HUES6 (cell line): ENCODE measurements around the gene PAX8.
"Not testable (repeated sequence)": the region's sequence is repeated elsewhere in the genome, so short reads cannot be mapped to it uniquely, and the experiment has no call there.

Experiments
- H3K27ac ChIP-seq: 2 replicates; pipeline ENCODE4 v1.7.0; 2013; ENCODE audit warnings: low read depth, mild to moderate bottlenecking, low read length, inconsistent platforms
- H3K27me3 ChIP-seq: 2 replicates; pipeline ENCODE4 v1.6.1; 2013; ENCODE audit warnings: low read length; ENCODE audit not compliant: control insufficient read depth, insufficient read depth
- H3K36me3 ChIP-seq: 2 replicates; pipeline ENCODE4 v1.6.1; 2013; ENCODE audit warnings: low read length; ENCODE audit not compliant: control insufficient read depth, insufficient read depth
- H3K4me1 ChIP-seq: 2 replicates; pipeline ENCODE4 v1.6.1; 2013; ENCODE audit warnings: low read length; ENCODE audit not compliant: control insufficient read depth, insufficient read depth
- H3K4me3 ChIP-seq: 2 replicates; pipeline ENCODE4 v1.5.1; 2013; ENCODE audit warnings: low read depth, low read length
- H3K9ac ChIP-seq: one replicate; pipeline ENCODE4 v1.6.1; 2013; ENCODE audit warnings: mild to moderate bottlenecking, low read length
- H3K9me3 ChIP-seq: 2 replicates; pipeline ENCODE4 v1.6.1; 2013; ENCODE audit warnings: low read depth, low read length; ENCODE audit not compliant: control insufficient read depth, insufficient read depth

Gene PAX8

DNA sequence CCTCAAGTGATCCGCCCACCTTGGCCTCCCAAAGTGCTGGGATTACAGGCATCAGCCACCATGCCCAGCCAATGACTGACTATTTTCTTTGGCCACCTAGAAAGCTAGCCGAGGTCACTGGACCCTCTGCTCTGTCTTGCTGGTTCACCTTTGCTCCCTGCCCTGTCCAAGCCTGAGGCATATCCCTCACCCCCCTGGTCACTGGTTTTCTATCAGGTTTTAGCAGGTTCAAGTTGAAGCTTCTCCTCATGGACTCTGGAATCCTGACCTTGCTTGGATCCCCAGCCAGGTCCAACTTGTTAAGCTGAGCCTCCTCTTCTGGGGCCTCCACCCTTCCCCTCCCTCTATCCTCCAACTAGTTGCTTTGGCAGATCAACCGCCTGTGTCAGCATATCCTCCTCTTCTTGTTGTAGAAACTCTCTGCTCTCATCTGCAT, 33.4 kb downstream of the PAX8 start:
- Histone ChIP-seq H3K27ac (no peak overlapping the region), H3K4me1 (peaks cover 15% of the 10 kb centered on the region; the same call in 1 of the 2 replicates), H3K36me3 (no peaks in the 10 kb centered on the region), H3K27me3 (no peaks in the 10 kb centered on the region; the same call in 1 of the 2 replicates), H3K9me3 (no peaks in the 10 kb centered on the region), H3K9ac (no peak overlapping the region), H3K4me3 (no peak overlapping the region)

- H3K4me1 ChIP-seq = peaks cover 17% of the 10 kb centered on the region; the same call in 1 of the 2 replicates
- no peak overlapping the region for H3K9ac ChIP-seq
- H3K27ac ChIP-seq = no peak overlapping the region
- H3K36me3 ChIP-seq = no peaks in the 10 kb centered on the region
- H3K4me3 ChIP-seq = no peak overlapping the region
- H3K27me3 ChIP-seq = no peaks in the 10 kb centered on the region; the same call in 1 of the 2 replicates
- no peaks in the 10 kb centered on the region for H3K9me3 ChIP-seq
Measured at GRCh38 chr2:113242327-113242726, 36.4 kb downstream of the PAX8 start.

- H3K9ac ChIP-seq = no peak overlapping the region
- no peak overlapping the region for H3K4me3 ChIP-seq
- no peak overlapping the region for H3K27ac ChIP-seq
- H3K36me3 ChIP-seq = no peaks in the 10 kb centered on the region
- no peaks in the 10 kb centered on the region; the same call in 1 of the 2 replicates for H3K27me3 ChIP-seq
- peaks cover 5% of the 10 kb centered on the region for H3K9me3 ChIP-seq
- peaks cover 17% of the 10 kb centered on the region; the same call in 1 of the 2 replicates for H3K4me1 ChIP-seq
Measured at GRCh38 chr2:113240915-113241911, 37.5 kb downstream of the PAX8 start.

DNA sequence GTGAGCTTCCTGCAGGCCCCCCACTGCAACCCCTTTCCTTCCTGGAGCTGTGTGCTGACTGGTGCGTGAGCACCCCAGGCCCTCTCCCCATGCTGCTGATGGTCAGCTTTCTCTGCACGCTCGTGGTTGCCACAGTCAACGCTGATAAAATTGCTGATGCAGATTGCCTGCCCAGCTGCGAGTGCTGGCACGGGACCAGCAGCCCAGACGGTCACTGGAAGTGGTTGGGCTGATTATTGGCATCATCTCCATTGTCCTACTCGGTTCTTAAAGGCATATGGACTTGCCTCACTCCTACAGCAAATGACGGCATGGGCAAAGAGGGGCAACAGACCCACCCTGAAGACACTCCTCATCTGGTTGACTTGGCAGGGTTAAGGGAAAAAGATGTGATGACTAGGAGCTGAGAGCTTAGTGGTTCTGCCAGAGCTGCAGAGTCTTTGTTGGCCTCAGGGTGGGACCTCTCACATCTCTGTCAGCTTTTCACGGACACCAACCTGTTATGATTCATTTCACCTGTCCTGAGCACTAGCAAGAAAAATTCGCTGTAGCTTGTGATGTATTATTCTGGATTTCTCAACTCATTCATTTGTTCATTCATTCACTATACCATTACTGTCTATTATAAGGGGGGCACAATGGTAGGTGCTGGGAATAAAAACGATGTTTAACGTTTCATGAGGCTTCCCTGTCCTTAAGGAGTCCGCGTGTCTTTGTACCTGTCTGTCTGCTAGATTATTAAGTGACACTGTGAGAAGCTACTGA, 38.4 kb downstream of the PAX8 start:
- H3K27me3 ChIP-seq = no peaks in the 10 kb centered on the region; the same call in 1 of the 2 replicates
- no peak overlapping the region for H3K9ac ChIP-seq
- H3K4me3 ChIP-seq = no peak overlapping the region
- peaks cover 13% of the 10 kb centered on the region; the same call in 1 of the 2 replicates for H3K4me1 ChIP-seq
- H3K27ac ChIP-seq = no peak overlapping the region
- no peaks in the 10 kb centered on the region for H3K36me3 ChIP-seq
- H3K9me3 ChIP-seq = peaks cover 5% of the 10 kb centered on the region

GRCh38 chr2:113238871-113239839, 39.6 kb downstream of the PAX8 start:
- Histone ChIP-seq H3K27me3 (no peaks in the 10 kb centered on the region; the same call in 1 of the 2 replicates), H3K36me3 (no peaks in the 10 kb centered on the region), H3K9me3 (peaks cover 5% of the 10 kb centered on the region), H3K4me1 (peaks cover 11% of the 10 kb centered on the region; the same call in 1 of the 2 replicates), H3K9ac (no peak overlapping the region), H3K27ac (no peak overlapping the region), H3K4me3 (no peak overlapping the region)

- no peak overlapping the region for H3K27ac ChIP-seq
- H3K4me1 ChIP-seq = peaks cover 11% of the 10 kb centered on the region; the same call in 1 of the 2 replicates
- H3K4me3 ChIP-seq = no peak overlapping the region
- H3K27me3 ChIP-seq = no peaks in the 10 kb centered on the region; the same call in 1 of the 2 replicates
- no peak overlapping the region for H3K9ac ChIP-seq
- no peaks in the 10 kb centered on the region for H3K36me3 ChIP-seq
- peaks cover 5% of the 10 kb centered on the region for H3K9me3 ChIP-seq
Measured at GRCh38 chr2:113237604-113238160, 41.0 kb downstream of the PAX8 start.

DNA sequence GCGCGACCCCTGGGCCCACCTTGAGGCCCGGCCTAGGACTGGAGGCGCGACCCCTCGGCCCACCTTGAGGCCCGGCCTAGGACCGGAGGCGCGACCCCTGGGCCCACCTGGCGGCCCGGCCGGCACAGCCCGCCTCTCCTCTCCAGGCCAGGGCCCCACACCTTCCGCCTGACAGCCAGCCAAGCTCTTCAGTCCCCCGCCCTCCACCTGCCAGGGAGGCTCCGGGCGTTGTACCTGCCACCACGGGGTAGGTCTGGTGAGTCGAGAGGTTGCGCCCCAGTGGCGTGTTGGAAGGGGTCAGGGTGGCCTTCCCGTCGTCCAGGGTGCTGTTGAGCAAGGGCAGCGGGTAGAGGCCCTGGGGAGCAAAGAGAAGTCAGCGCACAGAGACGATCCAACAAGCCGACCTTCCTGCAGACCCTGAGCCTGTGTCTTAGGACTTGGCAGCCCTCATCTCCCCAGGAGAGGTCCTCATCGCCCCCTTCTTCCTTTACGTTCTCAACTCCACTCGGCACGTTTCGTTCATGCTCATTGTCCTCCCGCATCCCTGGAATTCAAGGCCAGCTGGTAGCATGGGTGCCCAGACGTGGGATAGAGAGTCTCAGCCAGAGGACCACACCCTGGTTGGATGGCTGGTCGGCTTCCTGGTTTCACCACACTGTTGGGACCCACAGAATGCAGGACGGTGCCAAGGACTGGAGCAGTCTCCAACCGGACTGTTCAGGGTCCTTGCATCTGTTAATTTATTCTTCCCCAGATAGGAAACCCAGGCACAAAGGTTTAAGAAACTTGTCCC, 42.2 kb downstream of the PAX8 start:
- H3K9me3 ChIP-seq = peaks cover 5% of the 10 kb centered on the region
- no peaks in the 10 kb centered on the region for H3K36me3 ChIP-seq
- no peaks in the 10 kb centered on the region; the same call in 1 of the 2 replicates for H3K27me3 ChIP-seq
- H3K27ac ChIP-seq = no peak overlapping the region
- no peak overlapping the region for H3K9ac ChIP-seq
- H3K4me3 ChIP-seq = no peak overlapping the region
- H3K4me1 ChIP-seq = peaks cover 11% of the 10 kb centered on the region; the same call in 1 of the 2 replicates

DNA sequence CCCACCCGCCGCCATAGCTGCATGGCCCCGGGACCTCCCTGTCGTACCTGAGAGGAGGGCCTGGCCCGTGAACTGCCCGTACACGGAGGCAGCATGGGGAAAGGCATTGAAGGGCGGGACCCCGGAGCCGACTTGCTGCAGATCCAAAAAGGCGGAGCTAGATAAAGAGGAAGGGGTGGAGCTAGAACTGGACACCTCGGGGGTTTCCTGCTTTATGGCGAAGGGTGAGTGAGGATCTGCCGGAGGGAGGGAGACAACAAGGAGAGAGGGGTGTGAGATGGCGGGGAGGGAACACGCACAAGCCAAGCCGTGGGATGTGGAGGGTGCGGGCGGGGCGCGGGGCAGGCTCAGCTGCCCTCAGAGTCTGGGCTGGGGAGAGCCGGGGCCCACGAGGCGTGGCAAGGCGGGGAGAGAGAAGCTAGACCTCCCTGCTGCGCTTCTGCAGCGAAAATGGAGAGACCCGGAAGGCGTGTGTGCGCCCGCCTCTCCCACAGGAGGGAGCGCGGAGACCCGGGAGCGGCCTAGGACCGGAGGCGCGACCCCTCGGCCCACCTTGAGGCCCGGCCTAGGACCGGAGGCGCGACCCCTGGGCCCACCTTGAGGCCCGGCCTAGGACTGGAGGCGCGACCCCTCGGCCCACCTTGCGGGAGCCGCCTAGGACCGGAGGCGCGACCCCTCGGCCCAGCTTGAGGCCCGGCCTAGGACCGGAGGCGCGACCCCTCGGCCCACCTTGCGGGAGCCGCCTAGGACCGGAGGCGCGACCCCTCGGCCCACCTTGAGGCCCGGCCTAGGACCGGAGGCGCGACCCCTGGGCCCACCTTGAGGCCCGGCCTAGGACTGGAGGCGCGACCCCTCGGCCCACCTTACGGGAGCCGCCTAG, 43.1 kb downstream of the PAX8 start:
- H3K27me3 ChIP-seq, H3K4me1 ChIP-seq, H3K9ac ChIP-seq, H3K36me3 ChIP-seq, H3K4me3 ChIP-seq, H3K9me3 ChIP-seq, H3K27ac ChIP-seq: not testable (repeated sequence)
